Measurements from ENCODE around the gene CASQ2. TPM values are rescaled to one million over a fixed set of nuclear protein-coding genes. Genes with fewer than 3 reads are reported as not detected.

CASQ2 gene
- total RNA-seq, 3 donors from 2014 or later, result 0.49 to 30.4 (median 2.1) TPM

DNA sequence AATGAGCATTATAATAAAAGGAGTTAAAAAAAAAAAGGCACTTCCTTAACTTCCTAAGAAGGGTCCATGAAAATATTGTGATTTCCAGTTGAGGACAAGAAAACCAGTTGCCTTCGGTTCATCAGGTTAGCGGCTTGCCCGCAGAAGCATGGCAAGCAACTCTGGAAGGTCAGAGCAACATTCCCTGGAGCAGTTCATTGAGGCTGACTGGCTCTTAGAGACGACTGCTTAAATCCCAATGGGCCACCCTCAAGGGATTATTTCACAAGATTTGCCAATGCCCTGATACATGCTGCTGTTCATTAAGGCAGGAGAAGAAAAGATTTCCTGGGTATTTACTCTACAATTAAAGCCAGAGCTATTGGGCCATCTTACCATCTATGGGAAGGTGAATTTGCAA is 29.0 kb upstream of the CASQ2 start:
- TF ChIP-seq, protein P1, sequence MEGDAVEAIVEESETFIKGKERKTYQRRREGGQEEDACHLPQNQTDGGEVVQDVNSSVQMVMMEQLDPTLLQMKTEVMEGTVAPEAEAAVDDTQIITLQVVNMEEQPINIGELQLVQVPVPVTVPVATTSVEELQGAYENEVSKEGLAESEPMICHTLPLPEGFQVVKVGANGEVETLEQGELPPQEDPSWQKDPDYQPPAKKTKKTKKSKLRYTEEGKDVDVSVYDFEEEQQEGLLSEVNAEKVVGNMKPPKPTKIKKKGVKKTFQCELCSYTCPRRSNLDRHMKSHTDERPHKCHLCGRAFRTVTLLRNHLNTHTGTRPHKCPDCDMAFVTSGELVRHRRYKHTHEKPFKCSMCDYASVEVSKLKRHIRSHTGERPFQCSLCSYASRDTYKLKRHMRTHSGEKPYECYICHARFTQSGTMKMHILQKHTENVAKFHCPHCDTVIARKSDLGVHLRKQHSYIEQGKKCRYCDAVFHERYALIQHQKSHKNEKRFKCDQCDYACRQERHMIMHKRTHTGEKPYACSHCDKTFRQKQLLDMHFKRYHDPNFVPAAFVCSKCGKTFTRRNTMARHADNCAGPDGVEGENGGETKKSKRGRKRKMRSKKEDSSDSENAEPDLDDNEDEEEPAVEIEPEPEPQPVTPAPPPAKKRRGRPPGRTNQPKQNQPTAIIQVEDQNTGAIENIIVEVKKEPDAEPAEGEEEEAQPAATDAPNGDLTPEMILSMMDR (IDR thresholded peaks at IDR 0.05), result no peak
- intact Hi-C loops (cut with DNase I, micrococcal nuclease), result no loop called here
- Histone ChIP-seq H3K9me3 (no peaks in the 10 kb centered on the region), H3K36me3 (ENCODE audit: low read depth) (no peaks in the 10 kb centered on the region), H3K4me3 (no peak overlapping the region), H3K4me1 (ENCODE audit: low read depth) (no peaks in the 10 kb centered on the region)
- ATAC-seq (no peak), DNase-seq (no peak)

DNA sequence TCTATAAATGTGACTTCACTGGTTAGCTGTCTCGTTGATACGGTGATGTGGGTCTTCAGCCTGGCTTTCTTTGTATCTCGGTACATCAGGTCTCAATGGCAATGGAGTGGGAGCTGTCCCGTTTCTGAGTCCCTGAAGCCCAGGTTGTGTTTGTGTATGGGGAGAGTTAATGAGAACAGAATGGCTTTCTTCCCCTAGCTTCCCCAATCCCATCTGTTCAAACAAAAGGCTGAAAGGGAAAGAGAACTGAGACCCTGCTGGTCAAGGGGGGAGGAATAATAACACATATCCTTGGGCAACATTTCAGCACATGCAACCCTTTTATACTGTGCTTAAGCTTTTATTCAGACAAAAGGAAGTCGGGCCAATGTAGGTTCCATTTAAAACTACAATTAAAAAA is 28.4 kb upstream of the CASQ2 start:
- Histone ChIP-seq H3K9me3 (no peaks in the 10 kb centered on the region), H3K4me3 (no peak overlapping the region), H3K4me1 (ENCODE audit: low read depth) (no peaks in the 10 kb centered on the region), H3K36me3 (ENCODE audit: low read depth) (no peaks in the 10 kb centered on the region)
- ATAC-seq, result no peak
- TF ChIP-seq, protein P1 (IDR thresholded peaks at IDR 0.05), result no peak
- DNase-seq, result no peak
- intact Hi-C loops (cut with DNase I, micrococcal nuclease), result no loop called here

DNA sequence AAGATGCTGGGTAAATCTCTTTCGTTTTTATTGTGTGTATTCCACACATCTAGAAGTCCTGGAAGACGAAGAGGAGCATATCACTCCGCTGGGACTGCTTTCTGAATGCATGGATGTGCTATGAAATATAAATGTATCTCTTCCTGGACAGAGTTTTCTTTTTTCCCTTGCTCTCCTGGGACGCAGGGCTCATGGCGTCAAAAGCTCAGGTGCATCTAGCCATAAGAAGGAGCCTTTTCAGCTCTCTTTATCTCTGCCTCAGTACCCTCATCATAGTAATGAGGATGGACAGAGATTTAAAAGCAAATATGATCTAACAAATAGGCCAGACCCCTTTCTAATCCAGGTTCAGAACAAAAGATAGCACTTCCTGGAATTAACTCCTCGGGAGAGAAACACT is 27.5 kb upstream of the CASQ2 start:
- no peak overlapping the region for H3K4me3 ChIP-seq
- intact Hi-C loops (cut with DNase I, micrococcal nuclease), result no loop called here
- H3K36me3 ChIP-seq (ENCODE audit: low read depth), result no peaks in the 10 kb centered on the region
- no peaks in the 10 kb centered on the region for H3K9me3 ChIP-seq
- ATAC-seq (no peak), DNase-seq (no peak)
- H3K4me1 ChIP-seq (ENCODE audit: low read depth), result no peaks in the 10 kb centered on the region
- TF ChIP-seq, protein P1 (IDR thresholded peaks at IDR 0.05), result no peak

DNA sequence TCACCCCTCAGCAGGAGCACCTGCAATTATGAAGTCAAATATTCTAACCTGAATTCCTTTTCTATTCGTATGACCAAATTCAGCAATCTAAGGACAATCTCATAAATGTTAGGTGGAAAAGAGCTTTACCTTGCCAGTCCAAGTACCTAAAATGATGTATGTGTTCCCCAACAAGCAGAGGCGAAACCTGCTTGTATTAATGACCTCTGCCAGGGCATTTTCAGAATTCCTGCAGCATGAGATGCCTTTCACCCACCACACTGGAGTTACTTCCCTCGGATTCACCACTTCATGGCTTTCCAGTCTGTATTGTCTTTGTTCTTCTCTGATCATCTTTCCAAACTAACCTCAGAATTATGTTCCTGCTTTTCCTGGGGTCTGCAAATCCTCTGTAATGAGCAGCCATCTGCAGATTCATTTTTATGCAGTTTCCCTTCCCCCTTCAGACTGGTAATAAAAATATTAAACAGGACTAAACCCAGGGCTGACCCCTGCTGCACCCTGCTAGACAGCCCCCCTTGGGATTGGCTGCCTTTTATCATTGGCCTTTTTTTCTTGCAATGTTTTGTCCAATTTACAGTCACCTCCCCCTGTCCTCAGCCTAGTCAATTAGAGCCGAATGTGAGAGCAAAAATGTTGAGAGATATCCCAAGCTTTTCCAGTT is 26.6 kb upstream of the CASQ2 start:
- intact Hi-C loops (cut with DNase I, micrococcal nuclease), result no loop called here
- TF ChIP-seq, protein P1 (IDR thresholded peaks at IDR 0.05), result no peak
- H3K9me3 ChIP-seq, result no peaks in the 10 kb centered on the region
- H3K4me1 ChIP-seq (ENCODE audit: low read depth), result no peaks in the 10 kb centered on the region
- ATAC-seq (no peak), DNase-seq (no peak)
- H3K4me3 ChIP-seq, result no peak overlapping the region
- H3K36me3 ChIP-seq (ENCODE audit: low read depth), result no peaks in the 10 kb centered on the region

DNA sequence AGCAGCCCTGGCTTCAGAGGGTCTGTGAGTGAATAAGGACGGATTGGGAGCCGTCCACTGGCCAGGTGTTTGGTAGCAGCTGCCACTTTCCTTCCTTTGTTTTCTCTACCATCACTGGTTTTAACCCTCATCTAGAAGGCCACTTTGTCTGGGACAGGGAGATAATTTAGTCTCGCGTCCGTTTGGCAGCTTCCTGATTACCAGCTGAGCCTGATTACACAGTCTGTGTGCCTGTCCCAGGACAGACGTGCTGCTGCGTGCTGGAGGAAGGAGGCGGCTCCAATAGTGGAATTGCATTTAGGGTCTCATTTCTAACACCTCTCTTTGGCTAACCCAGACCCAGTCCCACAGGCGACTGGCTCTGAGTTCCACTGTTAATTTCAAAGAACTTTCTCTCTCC is 24.6 kb upstream of the CASQ2 start:
- Histone ChIP-seq H3K9me3 (no peaks in the 10 kb centered on the region), H3K4me3 (no peak overlapping the region), H3K36me3 (ENCODE audit: low read depth) (no peaks in the 10 kb centered on the region), H3K4me1 (ENCODE audit: low read depth) (no peaks in the 10 kb centered on the region)
- intact Hi-C loops (cut with DNase I, micrococcal nuclease), result no loop called here
- ATAC-seq (no peak), DNase-seq (no peak)
- TF ChIP-seq, protein P1 (IDR thresholded peaks at IDR 0.05), result no peak

DNA sequence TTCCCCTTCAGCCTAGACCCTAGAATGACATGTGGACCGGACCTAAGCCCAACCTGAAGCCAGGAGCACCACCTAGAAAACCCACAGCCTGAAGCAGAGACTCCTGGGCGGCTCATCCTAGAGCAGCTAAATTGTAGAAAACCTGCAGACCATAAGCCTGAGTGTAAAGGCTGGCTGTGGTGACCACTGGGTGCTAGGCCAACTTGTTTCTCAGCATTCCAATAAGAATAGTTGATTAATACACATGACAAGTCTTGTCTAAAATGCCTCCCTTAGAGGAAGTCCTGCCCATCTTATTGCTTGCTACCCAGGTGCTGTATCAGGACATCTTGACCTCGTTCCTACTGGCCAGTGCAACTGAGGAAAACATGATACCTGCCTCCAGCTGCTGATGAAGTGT is 23.3 kb upstream of the CASQ2 start:
- TF ChIP-seq, protein P1 (IDR thresholded peaks at IDR 0.05), result no peak
- Histone ChIP-seq H3K9me3 (no peaks in the 10 kb centered on the region), H3K4me1 (ENCODE audit: low read depth) (no peaks in the 10 kb centered on the region), H3K36me3 (ENCODE audit: low read depth) (no peaks in the 10 kb centered on the region), H3K4me3 (no peak overlapping the region)
- DNase-seq (no peak), ATAC-seq (no peak)
- intact Hi-C loops (cut with DNase I, micrococcal nuclease), result no loop called here

Data from mucosa of descending colon (tissue), 3 donors.